ENCODE results near the gene POC1B. TPM values are rescaled to one million over a fixed set of nuclear protein-coding genes. Genes with fewer than 3 reads are reported as not detected.

Gene POC1B
- total RNA-seq, 1 donor from 2014 or later, result 15.8 TPM

GRCh38 chr12:89493670-89494302 is 32.1 kb downstream of the POC1B start:
- H3K27ac ChIP-seq, result no peak overlapping the region
- DNase-seq (no peak), ATAC-seq (no peak)
- no peaks in the 10 kb centered on the region for H3K27me3 ChIP-seq
- TF ChIP-seq CTCF (IDR thresholded peaks at IDR 0.05), result no peak
- H3K4me3 ChIP-seq, result no peak overlapping the region
- intact Hi-C loops (cut with DNase I), result no loop called here
- H3K9me3 ChIP-seq, result no peaks in the 10 kb centered on the region
- peaks cover 5% of the 10 kb centered on the region for H3K36me3 ChIP-seq
- no peaks in the 10 kb centered on the region for H3K4me1 ChIP-seq

- H3K27me3 ChIP-seq, result no peaks in the 10 kb centered on the region
- no peaks in the 10 kb centered on the region for H3K9me3 ChIP-seq
- no peak for TF ChIP-seq CTCF (IDR thresholded peaks at IDR 0.05)
- no peak overlapping the region for H3K27ac ChIP-seq
- H3K4me3 ChIP-seq, result no peak overlapping the region
- no peaks in the 10 kb centered on the region for H3K4me1 ChIP-seq
- DNase-seq, result no peak
- no peak for ATAC-seq
- H3K36me3 ChIP-seq, result peaks cover 5% of the 10 kb centered on the region
- intact Hi-C loops (cut with DNase I), result no loop called here
Observed at GRCh38 chr12:89492883-89493282, 33.0 kb downstream of the POC1B start.

- Histone ChIP-seq H3K4me1 (no peaks in the 10 kb centered on the region), H3K27ac (no peak overlapping the region), H3K4me3 (no peak overlapping the region), H3K36me3 (peaks cover 10% of the 10 kb centered on the region), H3K27me3 (no peaks in the 10 kb centered on the region), H3K9me3 (no peaks in the 10 kb centered on the region)
- TF ChIP-seq CTCF (IDR thresholded peaks at IDR 0.05), result no peak
- no peak for ATAC-seq
- intact Hi-C loops (cut with DNase I), result no loop called here
- no peak for DNase-seq
Observed at GRCh38 chr12:89490922-89491321, 34.9 kb downstream of the POC1B start.

GRCh38 chr12:89486264-89486663 is 39.6 kb downstream of the POC1B start:
- H3K4me1 ChIP-seq, result no peaks in the 10 kb centered on the region
- no peak for DNase-seq

GRCh38 chr12:89484470-89484869 is 41.4 kb downstream of the POC1B start:
- no peak overlapping the region for H3K27ac ChIP-seq
- no peak overlapping the region for H3K4me3 ChIP-seq
- H3K36me3 ChIP-seq, result peaks cover 5% of the 10 kb centered on the region
- ATAC-seq, result no peak
- TF ChIP-seq CTCF (IDR thresholded peaks at IDR 0.05), result no peak
- H3K4me1 ChIP-seq, result no peaks in the 10 kb centered on the region
- intact Hi-C loops (cut with DNase I), result no loop called here
- no peaks in the 10 kb centered on the region for H3K9me3 ChIP-seq
- H3K27me3 ChIP-seq, result no peaks in the 10 kb centered on the region
- no peak for DNase-seq

More at GRCh38 chr12:89486264-89486663, 39.6 kb downstream of the POC1B start:
- Histone ChIP-seq H3K27ac (no peak overlapping the region), H3K36me3 (peaks cover 5% of the 10 kb centered on the region), H3K4me3 (no peak overlapping the region), H3K27me3 (no peaks in the 10 kb centered on the region), H3K9me3 (no peaks in the 10 kb centered on the region)
- TF ChIP-seq CTCF (IDR thresholded peaks at IDR 0.05), result no peak
- ATAC-seq, result no peak
- intact Hi-C loops (cut with DNase I), result no loop called here

Data from upper lobe of right lung (tissue), 1 donor.